Gastroesophageal sphincter (tissue), 4 donors: ENCODE data around the gene PTBP3. TPM values are rescaled to one million over a fixed set of nuclear protein-coding genes. Genes with fewer than 3 reads are reported as not detected.

Source experiments
- ATAC-seq: fragments of 150-250 bp; one replicate; pipeline ENCODE4 v1.9.1; 2016; ENCODE audit warnings: mild to moderate bottlenecking, moderate library complexity
- H3K27ac ChIP-seq, 4 donors: fragments of 200-600 bp; sonication (generic) in 3 of 4; 1 replicate in 3 of 4; 2 replicates in 1 of 4; pipeline ENCODE4 v1.5.1; 2016 to 2019
- H3K27me3 ChIP-seq: fragments of 200-600 bp; sonication (generic); one replicate; pipeline ENCODE4 v1.5.1; 2019
- H3K36me3 ChIP-seq, 2 donors: fragments of 200-600 bp; sonication (generic); one replicate each; pipeline ENCODE4 v1.5.1; 2019; ENCODE audit warnings: control low read depth in 1 of 2
- H3K4me1 ChIP-seq, 3 donors: fragments of 200-600 bp; sonication (generic); 1 replicate in 2 of 3; 2 replicates in 1 of 3; pipeline ENCODE4 v1.5.1; 2016 to 2019; ENCODE audit warnings: control low read depth in 2 of 3
- H3K4me3 ChIP-seq, 2 donors: fragments of 200-600 bp; sonication (generic); one replicate each; pipeline ENCODE4 v1.5.1; 2019; ENCODE audit warnings: mild to moderate bottlenecking in 1 of 2, moderate library complexity in 1 of 2
- H3K9me3 ChIP-seq, 3 donors: fragments of 200-600 bp; sonication (generic); one replicate each; pipeline ENCODE4 v1.5.1; 2017 to 2019; ENCODE audit warnings: control low read depth in 2 of 3
- EP300 ChIP-seq: sonication (generic); formaldehyde crosslinking; IDR thresholded peaks from one replicate; pipeline ENCODE4 v1.6.1; 2017; ENCODE audit warnings: antibody characterized with exemption, mild to moderate bottlenecking
- POLR2A ChIP-seq, 2 donors: fragments of 450-650 bp; IDR thresholded peaks; one replicate each; pipeline ENCODE4 v1.6.1; 2017; ENCODE audit warnings: antibody characterized with exemption in 2 of 2, mild to moderate bottlenecking in 2 of 2, moderate library complexity in 1 of 2
- POLR2AphosphoS5 ChIP-seq: sonication (generic); formaldehyde crosslinking; IDR thresholded peaks from one replicate; pipeline ENCODE4 v1.6.1; 2017; ENCODE audit warnings: antibody characterized with exemption
- WGBS, 2 donors: methylation state at CpG; one replicate each; pipeline ENCODE4 v1.1.5; 2018; ENCODE audit warnings: low coverage in 1 of 2; 5-methylcytosine and 5-hydroxymethylcytosine counted together
- small RNA-seq, 4 donors: library from RNA; depleted of rRNA; stranded (forward); fragments of <200 nt; gene quantifications; one replicate each; pipeline ENCODE3, GENCODE V24; 2016
- total RNA-seq, 4 donors: library from RNA; depleted of rRNA; stranded (reverse); fragments of >200 nt; gene quantifications; one replicate each; pipeline ENCODE4 v1.1.0, GENCODE V29; 2016
- TF ChIP-seq, protein P1 (sequence below), 4 experiments: fragments of 200-600 bp in 2 of 4; fragments of 450-650 bp in 2 of 4; sonication (generic) in 1 of 4; IDR thresholded peaks; one replicate each; pipeline ENCODE4 v1.5.1; 2017 to 2019; ENCODE audit warnings: antibody characterized with exemption in 4 of 4, mild to moderate bottlenecking in 2 of 4, moderate library complexity in 2 of 4

PTBP3 gene
- total RNA-seq, 4 donors from 2014 or later = 13.7 to 28.2 (median 24.6) TPM

DNA sequence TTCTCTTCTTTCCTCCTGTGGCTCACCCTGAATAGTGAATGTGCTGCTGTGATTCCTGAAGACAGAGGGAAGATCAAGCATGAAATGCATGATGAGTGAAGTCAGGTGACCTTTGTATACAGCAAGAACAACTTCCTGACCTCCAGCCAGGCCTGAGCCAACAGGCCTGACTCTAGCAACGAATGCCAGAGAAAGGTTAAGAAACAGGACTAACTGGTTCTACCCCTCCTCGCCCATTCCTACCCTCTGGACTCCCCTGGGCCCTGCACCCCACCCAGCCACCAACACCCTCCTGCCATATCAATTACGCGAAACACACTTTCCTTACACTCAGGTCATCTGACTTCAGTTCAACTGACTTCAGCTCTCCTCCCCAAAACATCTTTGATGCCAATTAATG lies 163.2 kb downstream of the PTBP3 start:
- TF ChIP-seq EP300 (no peak), POLR2A (IDR thresholded peaks at IDR 0.05) (no peak)
- WGBS, 2 donors = 71 to 83% methylated on average over 2 to 4 of the region's 4 CpGs
- ATAC-seq = no peak
- Histone ChIP-seq H3K27ac (no peak overlapping the region), H3K36me3 (no peaks in the 10 kb centered on the region), H3K9me3 (no peaks in the 10 kb centered on the region), H3K4me1 (peaks cover 0 to 13% (median 0%) of the 10 kb centered on the region in 3 donors), H3K4me3 (no peak overlapping the region), H3K27me3 (peaks cover 5% of the 10 kb centered on the region)

DNA sequence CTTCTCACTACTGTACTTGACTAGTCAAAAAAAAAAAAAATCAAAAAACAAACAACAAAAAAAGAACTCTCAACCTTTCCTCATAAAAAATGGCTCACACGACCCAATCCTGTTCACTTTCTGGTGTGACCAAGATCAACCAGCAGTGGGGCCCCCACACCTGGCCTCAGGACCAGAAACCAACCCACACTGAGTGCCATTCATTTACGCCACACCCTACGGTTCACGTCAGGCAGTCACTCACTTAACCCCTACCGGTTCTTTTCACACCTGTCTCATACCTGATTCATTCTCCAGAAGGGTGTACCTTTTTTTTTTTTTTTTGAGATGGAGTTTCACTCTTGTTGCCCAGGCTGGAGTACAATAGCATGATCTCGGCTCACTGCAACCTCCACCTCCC lies 164.1 kb downstream of the PTBP3 start:
- H3K36me3 ChIP-seq = no peaks in the 10 kb centered on the region
- TF ChIP-seq, protein P1, sequence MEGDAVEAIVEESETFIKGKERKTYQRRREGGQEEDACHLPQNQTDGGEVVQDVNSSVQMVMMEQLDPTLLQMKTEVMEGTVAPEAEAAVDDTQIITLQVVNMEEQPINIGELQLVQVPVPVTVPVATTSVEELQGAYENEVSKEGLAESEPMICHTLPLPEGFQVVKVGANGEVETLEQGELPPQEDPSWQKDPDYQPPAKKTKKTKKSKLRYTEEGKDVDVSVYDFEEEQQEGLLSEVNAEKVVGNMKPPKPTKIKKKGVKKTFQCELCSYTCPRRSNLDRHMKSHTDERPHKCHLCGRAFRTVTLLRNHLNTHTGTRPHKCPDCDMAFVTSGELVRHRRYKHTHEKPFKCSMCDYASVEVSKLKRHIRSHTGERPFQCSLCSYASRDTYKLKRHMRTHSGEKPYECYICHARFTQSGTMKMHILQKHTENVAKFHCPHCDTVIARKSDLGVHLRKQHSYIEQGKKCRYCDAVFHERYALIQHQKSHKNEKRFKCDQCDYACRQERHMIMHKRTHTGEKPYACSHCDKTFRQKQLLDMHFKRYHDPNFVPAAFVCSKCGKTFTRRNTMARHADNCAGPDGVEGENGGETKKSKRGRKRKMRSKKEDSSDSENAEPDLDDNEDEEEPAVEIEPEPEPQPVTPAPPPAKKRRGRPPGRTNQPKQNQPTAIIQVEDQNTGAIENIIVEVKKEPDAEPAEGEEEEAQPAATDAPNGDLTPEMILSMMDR (IDR thresholded peaks at IDR 0.05) = no peak
- TF ChIP-seq EP300 (no peak), POLR2A (IDR thresholded peaks at IDR 0.05) (no peak), POLR2AphosphoS5 (no peak)
- no peaks in the 10 kb centered on the region for H3K27me3 ChIP-seq
- no peak for ATAC-seq
- H3K4me1 ChIP-seq = peaks cover 0 to 7% (median 0%) of the 10 kb centered on the region in 3 donors
- no peak overlapping the region for H3K4me3 ChIP-seq
- no peak overlapping the region for H3K27ac ChIP-seq
- 81 to 98% methylated on average over 5 to 6 of the region's 6 CpGs for WGBS, 2 donors
- no peaks in the 10 kb centered on the region for H3K9me3 ChIP-seq

- no peak overlapping the region for H3K4me3 ChIP-seq
- 89 to 93% methylated on average over 2 to 3 of the region's 3 CpGs for WGBS, 2 donors
These were observed 165.2 kb downstream of the PTBP3 start for GRCh38 chr9:112168197-112168596.

More at GRCh38 chr9:112168197-112168596, 165.2 kb downstream of the PTBP3 start:
- H3K36me3 ChIP-seq = no peaks in the 10 kb centered on the region
- no peak for ATAC-seq
- no peaks in the 10 kb centered on the region for H3K9me3 ChIP-seq
- no peak for TF ChIP-seq POLR2AphosphoS5
- no peak for TF ChIP-seq EP300
- TF ChIP-seq, protein P1 (IDR thresholded peaks at IDR 0.05) = no peak
- TF ChIP-seq POLR2A (IDR thresholded peaks at IDR 0.05) = no peak
- no peaks in the 10 kb centered on the region for H3K27me3 ChIP-seq
- H3K27ac ChIP-seq = no peak overlapping the region
- H3K4me1 ChIP-seq = no peaks in the 10 kb centered on the region

Small RNAs within 50 kb of the gene (small RNA-seq; reads per million reads assigned to genes)
- 0 reads per million in 4 donors for gene RF00019
- gene RN7SL430P = 0 reads per million in 4 donors
- gene RN7SL57P = 0 reads per million in 4 donors
- gene RNA5SP295 = 0 reads per million in 4 donors

Other genes with a start within 250 kb of the PTBP3 start
- 10 to 100 TPM in 1 of 4 donors, 1 to 10 TPM in 3; 5.9 to 10.0 (median 7.4) TPM for gene SUSD1, start 158.3 kb downstream of the PTBP3 start, total RNA-seq
- gene HSDL2, start 46.5 kb upstream of the PTBP3 start, total RNA-seq = 10 to 100 TPM; 43.0 to 66.5 (median 60.9) TPM
- 1 to 10 TPM; 3.5 to 8.4 (median 3.9) TPM for gene KIAA1958, start 153.2 kb upstream of the PTBP3 start, total RNA-seq